Measurements from ENCODE around the gene PTTG1IP.

The PTTG1IP gene

GRCh38 chr21:44819283-44820243, 53.9 kb downstream of the PTTG1IP start:
- no peak for DNase-seq

GRCh38 chr21:44818640-44819011, 54.9 kb downstream of the PTTG1IP start:
- DNase-seq = peak in 1 of 14 donors; percentile 17

GRCh38 chr21:44817914-44818639, 55.4 kb downstream of the PTTG1IP start, which contains the start of gene SUMO3:
SUMO3 (minus strand) TSS chr21:44818062; CDS start chr21:44817968, 94 bp downstream.
- peak in 12 of 14 donors; percentile 40 to 84 (median 64) for DNase-seq

GRCh38 chr21:44817506-44817880, 56.0 kb downstream of the PTTG1IP start:
- peak in 13 of 14 donors; percentile 26 to 85 (median 79) for DNase-seq

GRCh38 chr21:44816761-44817505, 56.6 kb downstream of the PTTG1IP start:
- DNase-seq = no peak

- DNase-seq = peak in 2 of 14 donors; percentile 16 to 62
Measured at GRCh38 chr21:44815852-44816628, 57.5 kb downstream of the PTTG1IP start.

- no peak for DNase-seq
Measured at GRCh38 chr21:44815225-44815624, 58.3 kb downstream of the PTTG1IP start.

- no peak for DNase-seq
Measured at GRCh38 chr21:44814498-44815023, 58.9 kb downstream of the PTTG1IP start.

- DNase-seq = no peak
Measured at GRCh38 chr21:44813727-44814126, 59.8 kb downstream of the PTTG1IP start.

- DNase-seq = no peak
Measured at GRCh38 chr21:44813149-44813548, 60.3 kb downstream of the PTTG1IP start.

- peak in 1 of 14 donors; percentile 46 for DNase-seq
Measured at GRCh38 chr21:44812640-44813039, 60.9 kb downstream of the PTTG1IP start.

- no peak for DNase-seq
Measured at GRCh38 chr21:44810779-44811178, 62.7 kb downstream of the PTTG1IP start.

- DNase-seq = no peak
Measured at GRCh38 chr21:44805859-44806258, 67.6 kb downstream of the PTTG1IP start.

GRCh38 chr21:44805226-44805625, 68.3 kb downstream of the PTTG1IP start:
- DNase-seq = no peak

GRCh38 chr21:44804762-44805161, 68.7 kb downstream of the PTTG1IP start:
- no peak for DNase-seq

- DNase-seq = no peak
Measured at GRCh38 chr21:44803651-44804050, 69.8 kb downstream of the PTTG1IP start.

GRCh38 chr21:44802396-44803153, 70.9 kb downstream of the PTTG1IP start:
- DNase-seq = no peak

- peak in 13 of 14 donors; percentile 29 to 90 (median 72) for DNase-seq
Measured at GRCh38 chr21:44801468-44802395, 71.8 kb downstream of the PTTG1IP start, which contains the start of gene UBE2G2. UBE2G2 (minus strand) TSS chr21:44801820; CDS start chr21:44801748, 72 bp downstream.

GRCh38 chr21:44800971-44801467, 72.5 kb downstream of the PTTG1IP start:
- no peak for DNase-seq

Measured in C1 segment of cervical spinal cord (tissue), 14 donors.